IPS DF 6.9 (cell line): ENCODE data around the gene PRSS22.
"Not testable (repeated sequence)": the region's sequence is repeated elsewhere in the genome, so short reads cannot be mapped to it uniquely, and the experiment has no call there.

Source experiments
- DNase-seq: peaks from one replicate; pipeline ENCODE4 v3.0.0-alpha.2; 2013; ENCODE audit warnings: low read depth, low spot score
- H3K27ac ChIP-seq: one replicate; pipeline ENCODE4 v1.5.1; 2013; ENCODE audit warnings: low read length, control low read depth
- H3K27me3 ChIP-seq: 2 replicates; pipeline ENCODE4 v1.6.1; 2013; ENCODE audit warnings: mild to moderate bottlenecking, low read length; ENCODE audit not compliant: control insufficient read depth, insufficient read depth
- H3K36me3 ChIP-seq: 2 replicates; pipeline ENCODE4 v1.6.1; 2013; ENCODE audit warnings: low read length; ENCODE audit not compliant: control insufficient read depth, insufficient read depth
- H3K4me1 ChIP-seq: 2 replicates; pipeline ENCODE4 v1.6.1; 2013; ENCODE audit warnings: low read length; ENCODE audit not compliant: control insufficient read depth, insufficient read depth
- H3K4me3 ChIP-seq: 2 replicates; pipeline ENCODE4 v1.5.1; 2013; ENCODE audit warnings: mild to moderate bottlenecking, low read length
- H3K9me3 ChIP-seq: 2 replicates; pipeline ENCODE4 v1.6.1; 2013; ENCODE audit warnings: low read length, inconsistent platforms; ENCODE audit not compliant: control insufficient read depth, insufficient read depth
- WGBS: extraction: QIAGEN DNeasy Blood & Tissue Kit; methylation state at CpG from one replicate; pipeline ENCODE4 v1.1.7; 2013; ENCODE audit warnings: mixed read lengths, missing lambda C conversion rate; ENCODE audit not compliant: insufficient read length, insufficient coverage; 5-methylcytosine and 5-hydroxymethylcytosine counted together

PRSS22 gene

GRCh38 chr16:2857451-2858244 is at the start of gene PRSS22:
TSS of gene PRSS22 (minus strand) at chr16:2858170. CDS start at chr16:2858104, 66 bp downstream.
- no CpG with 5 or more reads among the region's 42 CpGs for WGBS
- no peak within 1 kb of the TSS for H3K27ac ChIP-seq
- no peak for DNase-seq

GRCh38 chr16:2907084-2907753 is 49.2 kb upstream of the PRSS22 start:
- H3K27ac ChIP-seq, H3K36me3 ChIP-seq, H3K27me3 ChIP-seq, H3K9me3 ChIP-seq, H3K4me1 ChIP-seq, DNase-seq, H3K4me3 ChIP-seq: not testable (repeated sequence)
- WGBS: no CpG with 5 or more reads among the region's 17 CpGs

More at GRCh38 chr16:2857451-2858244, at the start of gene PRSS22:
- H3K4me3 ChIP-seq: peak within 1 kb of the TSS; percentile 34; the same call in 1 of the 2 replicates
- H3K36me3 ChIP-seq: no peaks in the 10 kb centered on the region
- H3K27me3 ChIP-seq: no peaks in the 10 kb centered on the region
- H3K4me1 ChIP-seq: no peaks in the 10 kb centered on the region
- H3K9me3 ChIP-seq: no peaks in the 10 kb centered on the region

GRCh38 chr16:2905988-2906387 is 48.0 kb upstream of the PRSS22 start:
- H3K9me3 ChIP-seq: no peaks in the 10 kb centered on the region
- H3K4me1 ChIP-seq: no peaks in the 10 kb centered on the region
- no peak overlapping the region for H3K27ac ChIP-seq
- no peak for DNase-seq
- no peaks in the 10 kb centered on the region for H3K27me3 ChIP-seq
- no peak overlapping the region for H3K4me3 ChIP-seq
- no CpG with 5 or more reads among the region's 12 CpGs for WGBS
- H3K36me3 ChIP-seq: no peaks in the 10 kb centered on the region

GRCh38 chr16:2905241-2905987 is 47.4 kb upstream of the PRSS22 start:
- WGBS: no CpG with 5 or more reads among the region's 51 CpGs
- H3K27ac ChIP-seq: no peak overlapping the region
- no peaks in the 10 kb centered on the region for H3K36me3 ChIP-seq
- peak overlapping the region; percentile 30; the same call in 1 of the 2 replicates for H3K4me3 ChIP-seq
- H3K4me1 ChIP-seq: no peaks in the 10 kb centered on the region
- DNase-seq: peak; percentile 96
- no peaks in the 10 kb centered on the region for H3K9me3 ChIP-seq
- H3K27me3 ChIP-seq: no peaks in the 10 kb centered on the region

GRCh38 chr16:2904922-2905240 is 46.9 kb upstream of the PRSS22 start:
- Histone ChIP-seq H3K4me3 (peak overlapping the region; percentile 30; the same call in 1 of the 2 replicates), H3K4me1 (no peaks in the 10 kb centered on the region), H3K9me3 (no peaks in the 10 kb centered on the region), H3K27ac (no peak overlapping the region), H3K27me3 (no peaks in the 10 kb centered on the region), H3K36me3 (no peaks in the 10 kb centered on the region)
- no CpG with 5 or more reads among the region's 32 CpGs for WGBS
- no peak for DNase-seq

GRCh38 chr16:2904100-2904921 is 46.3 kb upstream of the PRSS22 start:
- H3K9me3 ChIP-seq: no peaks in the 10 kb centered on the region
- no CpG with 5 or more reads among the region's 62 CpGs for WGBS
- peak overlapping the region; percentile 30; the same call in 1 of the 2 replicates for H3K4me3 ChIP-seq
- no peaks in the 10 kb centered on the region for H3K36me3 ChIP-seq
- no peaks in the 10 kb centered on the region for H3K27me3 ChIP-seq
- H3K4me1 ChIP-seq: no peaks in the 10 kb centered on the region
- peak; percentile 55 for DNase-seq
- H3K27ac ChIP-seq: no peak overlapping the region

- no peak overlapping the region for H3K27ac ChIP-seq
- DNase-seq: no peak
- no peaks in the 10 kb centered on the region for H3K27me3 ChIP-seq
- no peaks in the 10 kb centered on the region for H3K9me3 ChIP-seq
- no peak overlapping the region for H3K4me3 ChIP-seq
- no peaks in the 10 kb centered on the region for H3K36me3 ChIP-seq
- WGBS: no CpG with 5 or more reads among the region's 9 CpGs
- H3K4me1 ChIP-seq: no peaks in the 10 kb centered on the region
These were observed 44.6 kb upstream of the PRSS22 start for GRCh38 chr16:2902337-2903130.

- WGBS: no CpG with 5 or more reads among the region's 15 CpGs
- Histone ChIP-seq H3K27me3 (no peaks in the 10 kb centered on the region), H3K4me1 (no peaks in the 10 kb centered on the region), H3K36me3 (no peaks in the 10 kb centered on the region), H3K9me3 (no peaks in the 10 kb centered on the region), H3K4me3 (no peak overlapping the region), H3K27ac (no peak overlapping the region)
- DNase-seq: no peak
These were observed 42.6 kb upstream of the PRSS22 start for GRCh38 chr16:2900526-2901075.

GRCh38 chr16:2899564-2900072 is 41.6 kb upstream of the PRSS22 start:
- WGBS: no CpG with 5 or more reads among the region's 13 CpGs

More at GRCh38 chr16:2899564-2900072, 41.6 kb upstream of the PRSS22 start:
- H3K4me1 ChIP-seq: no peaks in the 10 kb centered on the region
- H3K27ac ChIP-seq: no peak overlapping the region
- no peaks in the 10 kb centered on the region for H3K27me3 ChIP-seq
- no peaks in the 10 kb centered on the region for H3K9me3 ChIP-seq
- no peaks in the 10 kb centered on the region for H3K36me3 ChIP-seq
- no peak overlapping the region for H3K4me3 ChIP-seq
- DNase-seq: no peak
